Middle frontal gyrus (tissue), 1 donor: ENCODE data around the gene SFSWAP.
"Not testable (repeated sequence)": the region's sequence is repeated elsewhere in the genome, so short reads cannot be mapped to it uniquely, and the experiment has no call there.

ENCODE experiments used
- DNase-seq: peaks from one replicate; pipeline ENCODE4 v3.0.0-alpha.2; 2015; ENCODE audit warnings: low spot score; ENCODE audit errors: extremely low spot score

Gene SFSWAP

GRCh38 chr12:131701705-131702572 is 9.0 kb upstream of the SFSWAP start:
- no peak for DNase-seq

- DNase-seq = no peak
These were observed 8.4 kb upstream of the SFSWAP start for GRCh38 chr12:131702573-131702877.

- no peak for DNase-seq
These were observed 7.7 kb upstream of the SFSWAP start for GRCh38 chr12:131703161-131703560.

GRCh38 chr12:131704509-131704908 is 6.4 kb upstream of the SFSWAP start:
- no peak for DNase-seq

- not testable (repeated sequence) for DNase-seq
These were observed 4.2 kb upstream of the SFSWAP start for GRCh38 chr12:131706709-131707108.

GRCh38 chr12:131709226-131709625 is 1.7 kb upstream of the SFSWAP start:
- DNase-seq = no peak

GRCh38 chr12:131711551-131712205 is 788 bp downstream of the SFSWAP start:
- no peak for DNase-seq

- no peak for DNase-seq
These were observed 2.5 kb downstream of the SFSWAP start for GRCh38 chr12:131713349-131713748.

GRCh38 chr12:131714759-131715158 is 3.9 kb downstream of the SFSWAP start:
- no peak for DNase-seq

GRCh38 chr12:131716282-131716681 is 5.4 kb downstream of the SFSWAP start:
- no peak for DNase-seq

- DNase-seq = no peak
These were observed 9.4 kb downstream of the SFSWAP start for GRCh38 chr12:131720241-131720640.

GRCh38 chr12:131720921-131721320 is 10.0 kb downstream of the SFSWAP start:
- DNase-seq = no peak

- no peak for DNase-seq
These were observed 10.7 kb downstream of the SFSWAP start for GRCh38 chr12:131721548-131721947.

GRCh38 chr12:131723532-131723931 is 12.6 kb downstream of the SFSWAP start:
- no peak for DNase-seq

- no peak for DNase-seq
These were observed 13.6 kb downstream of the SFSWAP start for GRCh38 chr12:131724534-131724933.

- DNase-seq = no peak
These were observed 14.6 kb downstream of the SFSWAP start for GRCh38 chr12:131725503-131725902.

- DNase-seq = no peak
These were observed 17.8 kb downstream of the SFSWAP start for GRCh38 chr12:131728720-131729119.

- no peak for DNase-seq
These were observed 18.5 kb downstream of the SFSWAP start for GRCh38 chr12:131729254-131729955.

GRCh38 chr12:131732996-131733615 is 22.2 kb downstream of the SFSWAP start:
- no peak for DNase-seq

GRCh38 chr12:131733874-131734273 is 23.0 kb downstream of the SFSWAP start:
- DNase-seq = no peak

- DNase-seq = no peak
These were observed 23.7 kb downstream of the SFSWAP start for GRCh38 chr12:131734336-131735152.
